Gastrocnemius medialis (tissue), 4 donors: Measurements from ENCODE around the gene CD28. TPM values are rescaled to one million over a fixed set of nuclear protein-coding genes. Genes with fewer than 3 reads are reported as not detected.
"Not testable (repeated sequence)": the region's sequence is repeated elsewhere in the genome, so short reads cannot be mapped to it uniquely, and the experiment has no call there.

ENCODE experiments used
- ATAC-seq, 2 donors: fragments of 150-250 bp; one replicate each; pipeline ENCODE4 v1.9.1; 2016
- DNase-seq, 2 donors: peaks; one replicate each; pipeline ENCODE4 v3.0.0-alpha.2; 2019
- H3K27ac ChIP-seq, 4 donors: fragments of 200-600 bp; sonication (generic); 1 replicate in 1 of 4; 2 replicates in 3 of 4; pipeline ENCODE4 v1.5.1; 2016 to 2018; ENCODE audit warnings: mild to moderate bottlenecking in 2 of 4, moderate library complexity in 1 of 4
- H3K27me3 ChIP-seq, 3 donors: fragments of 200-600 bp; sonication (generic) in 2 of 3; 1 replicate in 1 of 3; 2 replicates in 2 of 3; pipeline versions ENCODE4 v1.5.1 to v1.6.0; 2016 to 2019; ENCODE audit warnings: mild to moderate bottlenecking in 1 of 3, moderate library complexity in 1 of 3
- H3K36me3 ChIP-seq, 2 donors: fragments of 200-600 bp; sonication (generic) in 1 of 2; one replicate each; pipeline ENCODE4 v1.5.1; 2017 to 2018
- H3K4me1 ChIP-seq, 2 donors: fragments of 200-600 bp; sonication (generic) in 1 of 2; one replicate each; pipeline ENCODE4 v1.5.1; 2016 to 2017; ENCODE audit warnings: mild to moderate bottlenecking in 2 of 2
- H3K4me3 ChIP-seq, 4 donors: fragments of 200-600 bp; sonication (generic) in 3 of 4; 1 replicate in 1 of 4; 2 replicates in 3 of 4; pipeline ENCODE4 v1.5.1; 2016 to 2019; ENCODE audit warnings: mild to moderate bottlenecking in 2 of 4
- H3K9me3 ChIP-seq, 3 donors: fragments of 200-600 bp; sonication (generic) in 2 of 3; 1 replicate in 1 of 3; 2 replicates in 2 of 3; pipeline ENCODE4 v1.5.1; 2016 to 2019
- POLR2A ChIP-seq, 2 donors: fragments of 450-650 bp; IDR thresholded peaks; one replicate each; pipeline ENCODE4 v1.6.1; 2017; ENCODE audit warnings: antibody characterized with exemption in 2 of 2, mild to moderate bottlenecking in 2 of 2, moderate library complexity in 2 of 2
- in situ Hi-C, 4 donors: fragments of 200-750 bp; cut with MboI; loops; one replicate each; pipeline versions ENCODE4 v1.15.0 to v1.8.0; 2017; ENCODE audit warnings: low sequenced_read_pairs in 4 of 4
- intact Hi-C: fragments of 100-400 bp; cut with DNase I; formaldehyde crosslinking; loops from one replicate; pipeline ENCODE4 v1.15.1; 2023; ENCODE audit warnings: low total_unique reads
- total RNA-seq, 4 donors: library from RNA; depleted of rRNA; stranded (reverse); fragments of >200 nt; gene quantifications; one replicate each; pipeline versions ENCODE4 v1.1.0 to v1.2.3, GENCODE V29; 2016
- TF ChIP-seq, protein P1 (sequence below), 5 experiments: fragments of 450-650 bp in 3 of 5; fragments of 200-600 bp in 2 of 5; sonication (generic) in 2 of 5; IDR thresholded peaks in 4 of 5; conservative IDR thresholded peaks in 1 of 5; 1 replicate in 4 of 5; 2 replicates in 1 of 5; pipeline ENCODE4 v1.5.1; 2016 to 2019; ENCODE audit warnings: antibody characterized with exemption in 5 of 5, mild to moderate bottlenecking in 3 of 5, moderate library complexity in 3 of 5

CD28 gene
- total RNA-seq, 4 donors from 2014 or later, result 0.07 to 0.31 (median 0.09) TPM; not detected in 1

DNA sequence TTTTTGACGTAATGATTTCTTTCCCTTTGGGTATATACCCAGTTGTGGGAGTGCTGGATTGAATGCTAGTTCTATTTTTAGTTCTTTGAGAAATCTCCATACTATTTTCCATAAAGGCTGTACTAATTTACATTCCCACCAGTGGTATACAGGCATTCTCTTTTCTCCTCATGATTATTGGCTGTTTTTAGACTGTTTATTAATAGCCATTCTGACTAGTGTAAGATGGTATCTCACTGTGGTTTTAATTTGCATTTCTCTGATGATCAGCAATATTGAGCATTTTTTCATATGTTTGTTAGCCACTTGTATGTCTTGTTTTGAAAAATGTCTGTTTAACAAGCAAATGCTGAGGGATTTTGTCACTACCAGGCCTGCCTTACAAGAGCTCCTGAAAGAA is 9.2 kb upstream of the CD28 start:
- Histone ChIP-seq H3K4me1 (peaks cover 0 to 2% of the 10 kb centered on the region in 2 donors), H3K27me3 (no peaks in the 10 kb centered on the region), H3K36me3 (no peaks in the 10 kb centered on the region), H3K9me3 (no peaks in the 10 kb centered on the region), H3K27ac (no peak overlapping the region), H3K4me3 (no peak overlapping the region)
- intact Hi-C loops, result no loop called here
- no peak for TF ChIP-seq POLR2A (IDR thresholded peaks at IDR 0.05)
- TF ChIP-seq, protein P1, sequence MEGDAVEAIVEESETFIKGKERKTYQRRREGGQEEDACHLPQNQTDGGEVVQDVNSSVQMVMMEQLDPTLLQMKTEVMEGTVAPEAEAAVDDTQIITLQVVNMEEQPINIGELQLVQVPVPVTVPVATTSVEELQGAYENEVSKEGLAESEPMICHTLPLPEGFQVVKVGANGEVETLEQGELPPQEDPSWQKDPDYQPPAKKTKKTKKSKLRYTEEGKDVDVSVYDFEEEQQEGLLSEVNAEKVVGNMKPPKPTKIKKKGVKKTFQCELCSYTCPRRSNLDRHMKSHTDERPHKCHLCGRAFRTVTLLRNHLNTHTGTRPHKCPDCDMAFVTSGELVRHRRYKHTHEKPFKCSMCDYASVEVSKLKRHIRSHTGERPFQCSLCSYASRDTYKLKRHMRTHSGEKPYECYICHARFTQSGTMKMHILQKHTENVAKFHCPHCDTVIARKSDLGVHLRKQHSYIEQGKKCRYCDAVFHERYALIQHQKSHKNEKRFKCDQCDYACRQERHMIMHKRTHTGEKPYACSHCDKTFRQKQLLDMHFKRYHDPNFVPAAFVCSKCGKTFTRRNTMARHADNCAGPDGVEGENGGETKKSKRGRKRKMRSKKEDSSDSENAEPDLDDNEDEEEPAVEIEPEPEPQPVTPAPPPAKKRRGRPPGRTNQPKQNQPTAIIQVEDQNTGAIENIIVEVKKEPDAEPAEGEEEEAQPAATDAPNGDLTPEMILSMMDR (IDR thresholded peaks at IDR 0.05 in 4 of 5, conservative IDR thresholded peaks at IDR 0.05 in 1 of 5), result no peak
- in situ Hi-C loops, result no loop called here
- DNase-seq (no peak), ATAC-seq (no peak)

GRCh38 chr2:203697763-203698162 is 8.7 kb upstream of the CD28 start:
- ATAC-seq, H3K36me3 ChIP-seq, intact Hi-C loops, H3K4me1 ChIP-seq, H3K4me3 ChIP-seq, DNase-seq, in situ Hi-C loops, H3K27ac ChIP-seq, H3K9me3 ChIP-seq, H3K27me3 ChIP-seq: not testable (repeated sequence)

- DNase-seq, H3K27ac ChIP-seq, ATAC-seq, H3K36me3 ChIP-seq, H3K9me3 ChIP-seq, H3K27me3 ChIP-seq, H3K4me1 ChIP-seq, H3K4me3 ChIP-seq, in situ Hi-C loops, intact Hi-C loops: not testable (repeated sequence)
These were observed 8.0 kb upstream of the CD28 start for GRCh38 chr2:203698410-203698809.

DNA sequence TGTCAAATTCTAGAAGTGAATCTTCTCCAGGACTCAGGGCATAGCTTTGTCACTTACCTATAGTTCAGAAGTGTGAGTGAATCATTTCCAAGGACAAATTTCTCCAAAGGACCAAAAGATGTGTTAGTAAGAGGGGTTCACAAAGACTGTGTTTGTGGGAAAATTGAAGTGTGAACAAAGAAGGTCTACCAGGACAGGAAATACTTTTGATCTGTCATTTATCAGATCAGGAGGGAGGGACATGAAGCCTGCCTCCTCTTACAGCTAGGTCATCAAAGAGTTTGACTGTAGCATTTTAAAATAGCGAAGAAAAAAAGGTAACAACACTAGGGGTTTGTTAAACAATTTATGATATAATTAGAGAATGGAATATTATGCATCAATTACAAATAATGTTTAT is 2.0 kb upstream of the CD28 start:
- no peak for TF ChIP-seq POLR2A (IDR thresholded peaks at IDR 0.05)
- TF ChIP-seq, protein P1 (IDR thresholded peaks at IDR 0.05 in 4 of 5, conservative IDR thresholded peaks at IDR 0.05 in 1 of 5), result no peak
- no peaks in the 10 kb centered on the region for H3K4me1 ChIP-seq
- H3K4me3 ChIP-seq, result no peak overlapping the region
- in situ Hi-C loops (no loop called here), intact Hi-C loops (no loop called here)
- DNase-seq (no peak), ATAC-seq (no peak)
- H3K9me3 ChIP-seq, result peaks cover 0 to 4% (median 0%) of the 10 kb centered on the region in 3 donors
- H3K27ac ChIP-seq, result no peak overlapping the region
- H3K27me3 ChIP-seq, result no peaks in the 10 kb centered on the region
- H3K36me3 ChIP-seq, result no peaks in the 10 kb centered on the region

- DNase-seq, result no peak
- H3K9me3 ChIP-seq, result peaks cover 0 to 4% (median 0%) of the 10 kb centered on the region in 3 donors
- no peak for ATAC-seq
- TF ChIP-seq, protein P1 (IDR thresholded peaks at IDR 0.05 in 4 of 5, conservative IDR thresholded peaks at IDR 0.05 in 1 of 5), result no peak
- TF ChIP-seq POLR2A (IDR thresholded peaks at IDR 0.05), result no peak
- intact Hi-C loops, result no loop called here
- no peaks in the 10 kb centered on the region for H3K36me3 ChIP-seq
- H3K4me3 ChIP-seq, result no peak overlapping the region
- no peaks in the 10 kb centered on the region for H3K27me3 ChIP-seq
- H3K4me1 ChIP-seq, result no peaks in the 10 kb centered on the region
- no peak overlapping the region for H3K27ac ChIP-seq
- in situ Hi-C loops, result no loop called here
These were observed 1.3 kb upstream of the CD28 start for GRCh38 chr2:203705178-203705577.

GRCh38 chr2:203707530-203707929 is 1.1 kb downstream of the CD28 start:
- Histone ChIP-seq H3K27ac (no peak overlapping the region), H3K9me3 (peaks cover 0 to 4% (median 0%) of the 10 kb centered on the region in 3 donors), H3K36me3 (no peaks in the 10 kb centered on the region), H3K4me1 (no peaks in the 10 kb centered on the region), H3K4me3 (no peak overlapping the region), H3K27me3 (no peaks in the 10 kb centered on the region)
- DNase-seq (no peak), ATAC-seq (no peak)
- in situ Hi-C loops, result no loop called here
- intact Hi-C loops, result no loop called here
- no peak for TF ChIP-seq POLR2A (IDR thresholded peaks at IDR 0.05)
- TF ChIP-seq, protein P1 (IDR thresholded peaks at IDR 0.05 in 4 of 5, conservative IDR thresholded peaks at IDR 0.05 in 1 of 5), result no peak
